ACHN (cell line): ENCODE measurements around the gene SUSD3.

Source experiments
- DNase-seq: peaks from one replicate; pipeline ENCODE4 v3.0.0-alpha.2; 2015
- in situ Hi-C: cut with HindIII; loops from 2 replicates; pipeline ENCODE4 v1.10.0; 2017; ENCODE audit warnings: low sequenced_read_pairs, low pct_ligation_motif_present, low pct_unique_long_range_greater_than_20kb

Gene SUSD3

DNA sequence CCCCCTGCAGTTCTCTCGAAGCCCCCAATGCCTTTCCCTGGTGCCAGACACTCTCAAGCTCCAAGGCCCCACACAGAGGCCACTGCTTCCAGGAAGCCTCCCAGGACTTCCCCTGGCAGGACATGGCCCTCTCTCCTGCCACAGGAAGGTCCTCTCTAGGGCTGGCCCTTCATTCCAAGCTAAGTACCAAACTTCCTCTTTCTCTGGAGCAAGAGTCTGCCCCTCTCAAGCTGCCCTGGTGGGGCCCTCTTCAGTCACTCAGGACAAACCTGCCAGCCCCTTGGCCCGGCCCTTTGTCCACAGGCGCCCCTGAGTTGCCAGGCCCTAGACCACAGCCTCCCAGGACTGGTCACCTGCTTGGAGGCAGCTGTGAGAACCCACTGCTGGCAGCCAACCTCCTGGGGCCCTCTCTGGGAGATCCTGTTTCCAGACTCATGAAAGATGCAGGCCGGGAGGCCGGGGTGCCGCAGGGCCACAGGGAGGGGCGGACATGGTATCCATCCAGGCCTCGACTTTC is 69.0 kb downstream of the SUSD3 start:
- DNase-seq, result no peak
- in situ Hi-C loops, result no loop called here

- no peak for DNase-seq
- in situ Hi-C loops, result no loop called here
Measured at GRCh38 chr9:93128011-93128714, 69.7 kb downstream of the SUSD3 start.

- in situ Hi-C loops, result no loop called here
Measured at GRCh38 chr9:93128715-93129224, 70.3 kb downstream of the SUSD3 start.

DNA sequence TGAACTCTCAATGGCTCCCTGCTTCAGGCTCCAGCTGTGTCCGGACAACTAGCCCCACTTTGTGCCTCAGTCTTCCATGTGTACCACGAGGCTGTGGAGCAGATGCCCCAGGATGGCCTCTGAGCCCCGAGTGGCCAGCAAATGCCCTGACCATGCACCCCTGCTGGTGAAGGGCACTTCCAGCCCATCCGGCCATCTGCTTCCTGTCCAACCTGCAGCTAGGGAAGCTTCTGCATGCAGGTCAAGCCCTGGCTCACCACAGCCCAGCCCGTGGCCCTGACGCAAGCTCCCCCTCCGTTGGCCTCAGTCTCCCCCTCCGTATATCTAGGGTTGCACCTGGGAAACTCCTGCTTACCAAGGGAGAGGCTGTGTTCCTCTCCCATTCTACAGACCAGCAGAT is 70.8 kb downstream of the SUSD3 start:
- DNase-seq, result no peak
- in situ Hi-C loops, result no loop called here

More at GRCh38 chr9:93128715-93129224, 70.3 kb downstream of the SUSD3 start:
- no peak for DNase-seq

GRCh38 chr9:93129691-93130500 is 71.4 kb downstream of the SUSD3 start:
- in situ Hi-C loops, result no loop called here

DNA sequence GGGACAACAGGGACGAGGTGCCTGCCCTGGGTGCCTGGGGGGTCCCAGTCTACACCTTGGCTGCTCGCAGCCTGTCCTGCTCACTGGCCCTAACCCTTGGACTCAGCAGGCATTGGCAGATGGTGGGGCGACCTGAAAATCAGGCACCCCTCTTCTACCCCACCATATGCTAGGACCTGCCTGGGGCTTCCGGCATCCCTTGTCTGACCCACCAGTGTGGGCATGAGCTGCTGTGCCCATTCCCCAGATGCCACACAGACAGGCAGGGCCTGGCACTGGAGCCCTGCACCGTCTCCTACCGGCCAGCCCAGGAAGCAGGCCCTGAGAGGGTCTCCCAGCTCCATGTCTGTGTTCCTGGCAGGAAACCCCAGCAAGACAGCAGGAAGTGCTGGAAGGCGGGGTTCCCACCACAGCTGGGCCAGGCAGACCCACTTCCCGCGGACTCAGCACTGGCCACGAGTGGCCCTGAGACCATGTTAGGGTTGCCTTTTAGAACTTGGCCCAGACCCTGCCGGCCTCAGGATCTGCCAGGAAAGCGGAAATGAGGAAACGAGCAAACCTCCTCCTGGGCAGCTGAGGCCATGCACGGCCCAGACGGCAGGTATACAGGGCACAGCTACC is 72.5 kb downstream of the SUSD3 start:
- in situ Hi-C loops, result no loop called here
- no peak for DNase-seq

More at GRCh38 chr9:93129691-93130500, 71.4 kb downstream of the SUSD3 start:
- DNase-seq, result no peak

- in situ Hi-C loops, result no loop called here
Measured at GRCh38 chr9:93131599-93132286, 73.2 kb downstream of the SUSD3 start.

DNA sequence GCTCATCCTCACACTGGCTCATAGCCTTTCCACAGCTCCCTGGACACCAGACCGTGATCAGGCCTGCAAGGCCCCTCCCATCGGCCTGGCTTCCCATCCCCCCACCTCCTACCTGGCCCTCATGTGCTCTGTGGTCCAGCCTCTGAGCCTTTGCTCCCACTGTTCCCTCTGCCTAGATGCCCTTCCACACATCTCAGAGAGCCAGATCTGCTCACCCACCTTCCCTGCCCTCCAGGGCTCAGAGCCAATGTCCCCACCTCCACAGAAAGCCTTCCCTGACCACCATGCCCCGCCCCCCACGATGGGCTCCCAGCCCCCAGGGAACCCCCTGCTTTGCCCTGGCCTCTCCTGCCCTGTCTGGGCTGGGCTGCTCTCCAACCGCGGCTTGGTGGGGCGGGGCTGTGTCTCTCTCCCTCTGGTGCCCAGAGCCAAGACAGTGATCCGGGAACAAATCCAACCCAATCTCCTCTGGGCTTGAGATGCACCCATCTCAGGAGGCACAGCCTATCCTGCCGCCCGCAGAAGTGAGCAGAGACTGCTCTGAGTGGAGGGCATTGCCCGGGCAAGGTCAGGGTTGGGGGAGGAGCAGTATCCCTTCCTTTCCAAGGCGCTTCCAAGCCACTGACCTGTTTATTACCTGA is 73.9 kb downstream of the SUSD3 start:
- in situ Hi-C loops, result no loop called here
- DNase-seq, result peak; percentile 35

More at GRCh38 chr9:93131599-93132286, 73.2 kb downstream of the SUSD3 start:
- no peak for DNase-seq

DNA sequence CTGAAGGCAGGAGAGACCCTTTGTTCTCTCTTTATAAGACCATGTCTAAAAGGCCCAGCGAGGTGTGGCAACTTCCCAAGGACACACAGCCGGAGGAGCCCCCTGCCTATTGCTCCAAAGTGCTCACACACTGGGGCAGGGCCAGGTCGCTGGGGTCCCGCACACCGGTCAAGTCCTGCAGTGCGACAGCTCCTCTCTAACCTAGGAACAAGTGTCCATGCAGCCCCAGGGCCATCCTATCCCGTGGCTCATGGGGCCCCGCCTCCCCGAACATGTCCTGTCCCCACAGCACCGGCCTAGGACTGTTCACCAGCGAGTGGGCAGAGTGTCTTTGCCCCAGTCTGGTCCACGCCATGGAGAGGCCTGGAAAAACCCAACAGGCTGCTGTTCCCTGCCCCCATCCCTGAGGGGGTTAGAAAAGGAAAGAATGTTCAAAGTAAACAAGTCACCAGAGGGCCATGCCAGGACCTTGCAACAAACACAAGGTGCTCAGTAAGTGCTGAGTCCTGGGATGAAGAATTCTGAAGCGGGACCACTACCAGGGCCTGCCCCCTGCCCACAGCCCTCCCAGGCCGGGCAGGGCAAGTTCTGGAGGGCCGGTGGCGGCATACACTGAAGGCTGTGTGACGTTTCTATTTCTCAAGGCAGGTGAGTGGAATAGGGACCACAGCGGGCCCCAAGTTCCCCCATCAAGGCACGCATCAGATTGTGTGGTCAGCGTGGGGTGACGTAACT is 74.6 kb downstream of the SUSD3 start:
- DNase-seq, result peak; percentile 12
- in situ Hi-C loops, result no loop called here

- in situ Hi-C loops, result no loop called here
- peak; percentile 78 for DNase-seq
Measured at GRCh38 chr9:93133681-93134014, 75.1 kb downstream of the SUSD3 start.

DNA sequence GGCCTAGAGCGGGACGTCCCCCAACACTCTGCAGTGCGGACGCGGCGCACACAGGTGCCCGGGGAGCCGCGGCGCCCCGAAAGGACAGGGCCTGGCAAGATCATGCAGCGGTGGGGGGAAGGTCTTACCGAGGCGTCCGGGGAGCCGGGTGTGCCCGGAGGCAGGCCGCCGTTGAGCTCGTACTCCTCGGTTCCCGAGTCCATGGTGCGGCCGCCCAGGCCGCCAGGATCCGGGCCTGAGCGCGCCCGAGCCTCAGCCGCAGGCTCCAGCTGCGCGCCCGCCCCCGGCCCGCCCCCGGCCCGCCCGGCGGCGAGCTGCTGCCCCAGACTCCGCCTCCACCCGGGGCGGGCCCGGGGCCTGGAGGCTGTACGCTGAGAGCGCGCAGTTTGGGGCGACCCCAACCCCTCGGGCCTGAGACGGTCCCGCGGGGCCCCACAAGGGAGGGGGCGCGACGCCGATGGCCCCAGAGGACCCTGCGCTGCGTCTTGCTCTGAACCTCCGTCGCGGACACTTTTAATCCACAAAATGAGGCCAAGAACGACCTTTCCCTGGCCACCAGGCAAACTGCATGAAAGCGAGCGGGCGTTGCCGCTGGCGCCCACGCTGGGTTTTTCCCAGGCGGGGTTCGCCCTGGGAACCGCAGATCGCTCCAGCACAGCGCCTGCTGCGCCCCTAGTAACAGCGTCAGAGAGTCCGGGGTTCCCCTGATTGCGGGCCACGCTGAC is 75.7 kb downstream of the SUSD3 start, which contains the start of gene NINJ1:
Gene NINJ1 (minus strand): TSS at position 237 of the 725 bp plus-strand sequence. CDS start 34 bp downstream, at position 203.
- in situ Hi-C loops, result no loop called here
- peak; percentile 72 for DNase-seq
